PC-9 (cell line): ENCODE data around the gene ZRANB1.

Experiments
- EZH2 ChIP-seq: fragments of 200-600 bp; sonication (generic); IDR thresholded peaks from 2 replicates; pipeline ENCODE4 v1.8.0; 2017; ENCODE audit warnings: antibody characterized with exemption, low read depth
- TF ChIP-seq, protein P1 (sequence below): fragments of 200-600 bp; sonication (generic); conservative IDR thresholded peaks from 2 replicates; pipeline ENCODE4 v1.6.1; 2017; ENCODE audit warnings: mixed run types, antibody characterized with exemption, mild to moderate bottlenecking, moderate library complexity

DNA sequence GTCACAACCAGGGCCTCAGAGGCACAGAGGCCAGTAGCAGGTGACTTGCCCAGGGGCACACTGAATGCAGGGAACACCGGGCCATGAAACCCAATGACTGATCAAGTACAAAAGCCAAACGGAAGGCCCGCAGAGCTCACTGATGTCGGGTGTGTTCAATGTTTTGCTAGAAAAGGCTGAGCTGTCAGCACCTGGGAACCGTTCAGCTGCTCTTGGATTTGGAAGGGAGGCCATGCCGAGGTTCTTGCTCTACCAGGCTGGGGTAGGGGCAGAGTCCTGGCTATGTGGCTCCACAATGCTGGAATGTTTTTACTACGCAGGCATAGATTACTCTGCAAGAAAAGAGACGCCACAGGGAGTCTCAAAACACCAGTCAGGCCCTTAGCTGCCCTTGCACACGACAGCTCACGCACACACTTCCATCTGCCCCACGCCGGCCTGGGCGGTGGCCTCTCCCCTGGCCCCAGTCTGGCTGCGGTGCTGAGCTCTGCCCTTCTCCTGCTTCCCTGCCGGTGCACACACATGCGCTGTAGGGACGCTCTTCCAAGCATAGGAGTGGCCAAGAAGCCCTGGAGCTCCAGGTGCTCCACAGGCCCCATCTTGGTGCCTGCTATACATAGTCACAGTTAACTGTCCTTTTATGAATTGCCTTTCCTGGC lies 79.9 kb downstream of the ZRANB1 start:
- TF ChIP-seq, protein P1, sequence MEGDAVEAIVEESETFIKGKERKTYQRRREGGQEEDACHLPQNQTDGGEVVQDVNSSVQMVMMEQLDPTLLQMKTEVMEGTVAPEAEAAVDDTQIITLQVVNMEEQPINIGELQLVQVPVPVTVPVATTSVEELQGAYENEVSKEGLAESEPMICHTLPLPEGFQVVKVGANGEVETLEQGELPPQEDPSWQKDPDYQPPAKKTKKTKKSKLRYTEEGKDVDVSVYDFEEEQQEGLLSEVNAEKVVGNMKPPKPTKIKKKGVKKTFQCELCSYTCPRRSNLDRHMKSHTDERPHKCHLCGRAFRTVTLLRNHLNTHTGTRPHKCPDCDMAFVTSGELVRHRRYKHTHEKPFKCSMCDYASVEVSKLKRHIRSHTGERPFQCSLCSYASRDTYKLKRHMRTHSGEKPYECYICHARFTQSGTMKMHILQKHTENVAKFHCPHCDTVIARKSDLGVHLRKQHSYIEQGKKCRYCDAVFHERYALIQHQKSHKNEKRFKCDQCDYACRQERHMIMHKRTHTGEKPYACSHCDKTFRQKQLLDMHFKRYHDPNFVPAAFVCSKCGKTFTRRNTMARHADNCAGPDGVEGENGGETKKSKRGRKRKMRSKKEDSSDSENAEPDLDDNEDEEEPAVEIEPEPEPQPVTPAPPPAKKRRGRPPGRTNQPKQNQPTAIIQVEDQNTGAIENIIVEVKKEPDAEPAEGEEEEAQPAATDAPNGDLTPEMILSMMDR: no peak
- TF ChIP-seq EZH2: no peak
